Tibial nerve (tissue), 4 donors: ENCODE measurements around the gene HRC. TPM values are rescaled to one million over a fixed set of nuclear protein-coding genes. Genes with fewer than 3 reads are reported as not detected.
"Not testable (repeated sequence)": the region's sequence is repeated elsewhere in the genome, so short reads cannot be mapped to it uniquely, and the experiment has no call there.

ENCODE experiments used
- DNase-seq, 2 donors: peaks; one replicate each; pipeline ENCODE4 v3.0.0-alpha.2; 2019; ENCODE audit warnings: low spot score in 2 of 2
- H3K27ac ChIP-seq, 4 donors: fragments of 200-600 bp; sonication (generic) in 3 of 4; one replicate each; pipeline ENCODE4 v1.5.1; 2017 to 2019; ENCODE audit warnings: mild to moderate bottlenecking in 1 of 4
- H3K27me3 ChIP-seq, 2 donors: fragments of 200-600 bp; sonication (generic) in 1 of 2; one replicate each; pipeline versions ENCODE4 v1.5.1 to v1.6.0; 2017 to 2019
- H3K36me3 ChIP-seq, 3 donors: fragments of 200-600 bp; sonication (generic); one replicate each; pipeline ENCODE4 v1.5.1; 2018 to 2019
- H3K4me1 ChIP-seq, 4 donors: fragments of 200-600 bp; sonication (generic) in 3 of 4; one replicate each; pipeline ENCODE4 v1.5.1; 2017 to 2019
- H3K4me3 ChIP-seq, 4 donors: fragments of 200-600 bp; sonication (generic) in 3 of 4; one replicate each; pipeline ENCODE4 v1.5.1; 2017 to 2019; ENCODE audit warnings: mild to moderate bottlenecking in 1 of 4, moderate library complexity in 1 of 4
- H3K9me3 ChIP-seq, 4 donors: fragments of 200-600 bp; sonication (generic) in 3 of 4; one replicate each; pipeline ENCODE4 v1.5.1; 2017 to 2019
- CTCF ChIP-seq, 5 experiments: fragments of 200-600 bp in 3 of 5; fragments of 450-650 bp in 2 of 5; sonication (generic) in 3 of 5; IDR thresholded peaks; one replicate each; pipeline ENCODE4 v1.5.1; 2016 to 2019; ENCODE audit warnings: antibody characterized with exemption in 5 of 5, mild to moderate bottlenecking in 3 of 5, moderate library complexity in 2 of 5
- EP300 ChIP-seq, 2 donors: sonication (generic); formaldehyde crosslinking; IDR thresholded peaks; one replicate each; pipeline ENCODE4 v1.6.1; 2017; ENCODE audit warnings: antibody characterized with exemption in 2 of 2, mild to moderate bottlenecking in 1 of 2
- POLR2A ChIP-seq, 2 donors: fragments of 450-650 bp; IDR thresholded peaks; one replicate each; pipeline ENCODE4 v1.6.1; 2017; ENCODE audit warnings: antibody characterized with exemption in 2 of 2, mild to moderate bottlenecking in 2 of 2, moderate library complexity in 2 of 2
- WGBS, 2 donors: methylation state at CpG; one replicate each; pipeline ENCODE4 v1.1.5; 2018; 5-methylcytosine and 5-hydroxymethylcytosine counted together
- total RNA-seq, 4 donors: library from RNA; depleted of rRNA; stranded (reverse); fragments of >200 nt; gene quantifications; one replicate each; pipeline ENCODE4 v1.1.0, GENCODE V29; 2016

HRC gene
- total RNA-seq, 4 donors from 2014 or later, result 0.60 to 4.3 (median 2.6) TPM

GRCh38 chr19:49150106-49150943 lies 4.9 kb downstream of the HRC start:
- Histone ChIP-seq H3K4me3 (peak overlapping the region; percentile 46 to 71 (median 53)), H3K36me3 (no peaks in the 10 kb centered on the region), H3K27me3 (peaks cover 0 to 33% of the 10 kb centered on the region in 2 donors), H3K4me1 (peaks cover 0 to 54% (median 24%) of the 10 kb centered on the region in 4 donors), H3K27ac (peak overlapping the region in 3 of 4 donors; percentile 62 to 77 (median 73)), H3K9me3 (no peaks in the 10 kb centered on the region)
- TF ChIP-seq POLR2A (IDR thresholded peaks at IDR 0.05), result peak in 1 of 2 donors; percentile 10
- peak in 1 of 5 experiments; percentile 14 for TF ChIP-seq CTCF (IDR thresholded peaks at IDR 0.05)
- peak in 1 of 2 donors; percentile 28 for TF ChIP-seq EP300 (IDR thresholded peaks at IDR 0.05)
- 1% methylated on average over 52 to 60 of the region's 75 CpGs for WGBS, 2 donors
- peak; percentile 58 to 66 for DNase-seq

GRCh38 chr19:49149652-49150105 lies 5.5 kb downstream of the HRC start:
- peak overlapping the region in 3 of 4 donors; percentile 62 to 77 (median 73) for H3K27ac ChIP-seq
- no peaks in the 10 kb centered on the region for H3K9me3 ChIP-seq
- 0% methylated on average over 14 to 22 of the region's 23 CpGs for WGBS, 2 donors

GRCh38 chr19:49148784-49149651 lies 6.2 kb downstream of the HRC start:
- WGBS, 2 donors, result 2 to 3% methylated on average over 44 to 46 of the region's 49 CpGs
- Histone ChIP-seq H3K36me3 (no peaks in the 10 kb centered on the region), H3K27ac (peak overlapping the region in 3 of 4 donors; percentile 62 to 77 (median 73)), H3K4me3 (peak overlapping the region; percentile 46 to 71 (median 53)), H3K4me1 (peaks cover 0 to 55% (median 24%) of the 10 kb centered on the region in 4 donors), H3K27me3 (peaks cover 0 to 34% of the 10 kb centered on the region in 2 donors), H3K9me3 (no peaks in the 10 kb centered on the region)
- TF ChIP-seq POLR2A (IDR thresholded peaks at IDR 0.05) (peak in 1 of 2 donors; percentile 38), EP300 (IDR thresholded peaks at IDR 0.05) (peak in 1 of 2 donors; percentile 22), CTCF (IDR thresholded peaks at IDR 0.05) (no peak)
- DNase-seq, result peak; percentile 96 to 99

More at GRCh38 chr19:49149652-49150105, 5.5 kb downstream of the HRC start:
- Histone ChIP-seq H3K4me1 (peaks cover 0 to 55% (median 24%) of the 10 kb centered on the region in 4 donors), H3K27me3 (peaks cover 0 to 33% of the 10 kb centered on the region in 2 donors), H3K4me3 (peak overlapping the region; percentile 46 to 71 (median 53)), H3K36me3 (no peaks in the 10 kb centered on the region)
- TF ChIP-seq CTCF (IDR thresholded peaks at IDR 0.05) (peak in 1 of 5 experiments; percentile 8), POLR2A (IDR thresholded peaks at IDR 0.05) (no peak), EP300 (IDR thresholded peaks at IDR 0.05) (peak in 1 of 2 donors; percentile 2)
- DNase-seq, result peak in 1 of 2 donors; percentile 55

GRCh38 chr19:49148044-49148682 lies 7.0 kb downstream of the HRC start:
- Histone ChIP-seq H3K4me1 (peaks cover 0 to 57% (median 24%) of the 10 kb centered on the region in 4 donors), H3K27me3 (peaks cover 0 to 43% of the 10 kb centered on the region in 2 donors), H3K36me3 (no peaks in the 10 kb centered on the region), H3K4me3 (peak overlapping the region in 1 of 4 donors; percentile 71), H3K27ac (peak overlapping the region in 1 of 4 donors; percentile 77), H3K9me3 (no peaks in the 10 kb centered on the region)
- TF ChIP-seq EP300 (IDR thresholded peaks at IDR 0.05), result peak in 1 of 2 donors; percentile 13
- TF ChIP-seq CTCF (IDR thresholded peaks at IDR 0.05), result no peak
- no peak for DNase-seq
- WGBS, 2 donors, result 61 to 70% methylated on average over 11 of the region's 11 CpGs

GRCh38 chr19:49146408-49146770 lies 8.8 kb downstream of the HRC start:
- not testable (repeated sequence) for H3K4me3 ChIP-seq, H3K9me3 ChIP-seq, DNase-seq, H3K36me3 ChIP-seq, H3K27ac ChIP-seq
- 12 to 32% methylated on average over 4 to 7 of the region's 7 CpGs for WGBS, 2 donors
- Histone ChIP-seq H3K4me1 (peaks cover 0 to 61% (median 25%) of the 10 kb centered on the region in 4 donors), H3K27me3 (peaks cover 0 to 47% of the 10 kb centered on the region in 2 donors)
